K562 (cell line): Measurements from ENCODE around the gene SART1. TPM values are rescaled to one million over a fixed set of nuclear protein-coding genes. Genes with fewer than 3 reads are reported as not detected.

Experiments
- ATAC-seq: fragments of 200-7000 bp; cut with Tn5 transposase; 3 replicates; pipeline ENCODE4 v1.9.1; 2020; ENCODE audit warnings: moderate library complexity
- BruUV-seq: library from RNA; stranded (reverse); fragments of 400-500 nt; replicated peaks from 2 replicates; lab custom pipeline; 2021; lab: Mats Ljungman, UMichigan
- CTCF ChIA-PET: fragments of 300-600 bp; formaldehyde crosslinking; extraction: SDS; loops from one replicate; lab custom pipeline; 2021; ENCODE audit warnings: low intra/inter-chr PET ratio; lab: Yijun Ruan, JAX
- POLR2A ChIA-PET: fragments of 300-600, 350-650 bp; sonication (Branson Sonifier 250); formaldehyde crosslinking; extraction: SDS; loops from one replicate; lab custom pipeline; 2021; ENCODE audit warnings: antibody characterized with exemption, inconsistent platforms; lab: Yijun Ruan, JAX
- DNase-seq, 4 experiments: peaks; one replicate each; pipeline versions ENCODE4 v3.0.0 to v3.0.0-alpha.2; 2011 to 2018; ENCODE audit warnings: low spot score in 3 of 4, mixed read lengths in 3 of 4; ENCODE audit errors: extremely low read depth in 1 of 4
- FAIRE-seq: peaks from 2 replicates; lab custom pipeline; 2011; peaks lifted over from hg19 to GRCh38; lab: Jason Lieb, UNC
- H2AFZ ChIP-seq: 2 replicates; pipeline ENCODE4 v1.6.0; 2011; ENCODE audit warnings: low read depth, low read length, control low read depth, inconsistent platforms
- H3K27ac ChIP-seq: fragments of 200-600 bp; 3 replicates; pipeline ENCODE4 v1.8.0; 2011; ENCODE audit warnings: low read depth, mild to moderate bottlenecking, control low read depth, inconsistent platforms, low read length, moderate library complexity, mixed read lengths; ENCODE audit errors: extremely low read depth
- H3K27me3 ChIP-seq, 2 experiments: fragments of 300-600 bp in 1 of 2; 2 replicates in 1 of 2; 3 replicates in 1 of 2; pipeline versions ENCODE4 v1.6.0 to v1.8.0; 2011; ENCODE audit warnings: inconsistent platforms in 2 of 2, low read length in 2 of 2, mild to moderate bottlenecking in 1 of 2, mixed read lengths in 1 of 2, moderate library complexity in 1 of 2; ENCODE audit not compliant: control insufficient read depth in 2 of 2, insufficient read depth in 2 of 2
- H3K36me3 ChIP-seq: fragments of 300-600 bp; 3 replicates; pipeline ENCODE4 v1.8.0; 2011; ENCODE audit warnings: mild to moderate bottlenecking, low read length, inconsistent platforms; ENCODE audit not compliant: control insufficient read depth, insufficient read depth
- H3K4me1 ChIP-seq, 2 experiments: fragments of 200-600 bp in 1 of 2; replicated peaks in 1 of 2; 2 replicates in 1 of 2; 3 replicates in 1 of 2; pipeline versions ENCODE4 v1.5.1 to v1.8.0; 2011; ENCODE audit warnings: inconsistent platforms in 2 of 2, low read length in 2 of 2, mild to moderate bottlenecking in 1 of 2, mixed read lengths in 1 of 2, moderate library complexity in 1 of 2; ENCODE audit not compliant: control insufficient read depth in 2 of 2, insufficient read depth in 2 of 2
- H3K4me2 ChIP-seq: 2 replicates; pipeline ENCODE4 v1.6.1; 2011; ENCODE audit warnings: low read length, control low read depth, inconsistent platforms, mixed read lengths; ENCODE audit not compliant: insufficient read depth
- H3K4me3 ChIP-seq: fragments of 200-600 bp; sonication (generic), shearing (Covaris generic); 2 replicates; pipeline ENCODE4 v1.5.1; 2016; ENCODE audit warnings: control low read depth, inconsistent platforms
- H3K79me2 ChIP-seq: fragments of 200-600 bp; 3 replicates; pipeline ENCODE4 v1.8.0; 2011; ENCODE audit warnings: low read length, inconsistent platforms; ENCODE audit not compliant: control insufficient read depth, insufficient read depth
- H3K9ac ChIP-seq, 2 experiments: 2 replicates each; pipeline versions ENCODE4 v1.6.0 to v1.6.1; 2011; ENCODE audit warnings: low read depth in 2 of 2, low read length in 2 of 2, control low read depth in 1 of 2, inconsistent platforms in 1 of 2, mild to moderate bottlenecking in 1 of 2, mixed read lengths in 1 of 2; ENCODE audit not compliant: insufficient read depth in 1 of 2
- H3K9me1 ChIP-seq: one replicate; pipeline ENCODE4 v1.6.0; 2011; ENCODE audit warnings: inconsistent platforms, mild to moderate bottlenecking, low read length, moderate library complexity; ENCODE audit not compliant: control insufficient read depth, insufficient read depth
- H3K9me3 ChIP-seq: replicated peaks from 2 replicates; pipeline ENCODE4 v1.5.1; 2011; ENCODE audit warnings: low read depth, low read length, inconsistent platforms; ENCODE audit not compliant: control insufficient read depth, insufficient read depth
- H4K20me1 ChIP-seq: replicated peaks from 2 replicates; pipeline ENCODE4 v1.6.1; 2011; ENCODE audit warnings: low read length, inconsistent platforms, mixed read lengths; ENCODE audit not compliant: control insufficient read depth, insufficient read depth
- ATF1 ChIP-seq, 2 experiments: fragments of 450-650 bp in 1 of 2; IDR thresholded peaks; 2 replicates each; pipeline ENCODE4 v1.6.1; 2016; ENCODE audit warnings: missing compliant biosample characterization in 1 of 2, missing genetic modification characterization in 1 of 2
- ETV5 ChIP-seq: sonication (generic); formaldehyde crosslinking; IDR thresholded peaks from 2 replicates; pipeline ENCODE4 v1.4.0; 2020; ENCODE audit warnings: low read depth, mild to moderate bottlenecking, missing genetic modification reagents
- FIP1L1 ChIP-seq: fragments of 200-400 bp; formaldehyde crosslinking; IDR thresholded peaks from 2 replicates; pipeline ENCODE4 v1.6.1; 2018; ENCODE audit warnings: mild to moderate bottlenecking, low read depth, low read length; ENCODE audit not compliant: poor library complexity, severe bottlenecking
- KLF1 ChIP-seq: fragments of 450-650 bp; IDR thresholded peaks from 2 replicates; pipeline ENCODE4 v1.6.1; 2016; ENCODE audit warnings: missing genetic modification characterization, missing compliant biosample characterization
- PBX2 ChIP-seq, 2 experiments: IDR thresholded peaks in 1 of 2; conservative IDR thresholded peaks in 1 of 2; 2 replicates each; pipeline ENCODE4 v1.6.1; 2016; ENCODE audit warnings: low read depth in 2 of 2, mild to moderate bottlenecking in 1 of 2, missing compliant biosample characterization in 1 of 2, missing genetic modification characterization in 1 of 2, moderate library complexity in 1 of 2
- PKNOX1 ChIP-seq: fragments of 450-650 bp; IDR thresholded peaks from 2 replicates; pipeline ENCODE4 v1.6.1; 2016
- TEAD2 ChIP-seq: fragments of 450-650 bp; IDR thresholded peaks from 2 replicates; pipeline ENCODE4 v1.6.1; 2016; ENCODE audit warnings: missing genetic modification characterization, control low read depth, missing compliant biosample characterization
- TSC22D4 ChIP-seq: fragments of 450-650 bp; IDR thresholded peaks from 2 replicates; pipeline ENCODE4 v1.6.1; 2016; ENCODE audit warnings: missing genetic modification characterization, missing biosample characterization, control low read depth
- ZNF174 ChIP-seq: fragments of 250-450 bp; sonication (Bioruptor Pico); IDR thresholded peaks from 2 replicates; pipeline ENCODE4 v1.4.0; 2020; ENCODE audit warnings: mild to moderate bottlenecking
- ZNF232 ChIP-seq: sonication (generic); formaldehyde crosslinking; IDR thresholded peaks from 2 replicates; pipeline ENCODE4 v1.8.0; 2022; ENCODE audit warnings: mild to moderate bottlenecking, missing genetic modification reagents
- ZNF398 ChIP-seq: fragments of 250-450 bp; sonication (Bioruptor Pico); IDR thresholded peaks from 2 replicates; pipeline ENCODE4 v1.8.0; 2021; ENCODE audit warnings: moderate library complexity, mild to moderate bottlenecking, inconsistent platforms
- ZNF639 ChIP-seq, 2 experiments: fragments of 200-800 bp in 1 of 2; sonication (Bioruptor generic) in 1 of 2; sonication (generic) in 1 of 2; formaldehyde crosslinking in 1 of 2; IDR thresholded peaks in 1 of 2; conservative IDR thresholded peaks in 1 of 2; 2 replicates each; pipeline versions ENCODE4 v1.5.0 to v1.6.1; 2016 to 2020; ENCODE audit warnings: missing compliant biosample characterization in 1 of 2, missing genetic modification characterization in 1 of 2, missing genetic modification reagents in 1 of 2
- ZZZ3 ChIP-seq: fragments of 450-650 bp; IDR thresholded peaks from 2 replicates; pipeline ENCODE4 v1.6.1; 2016; ENCODE audit warnings: antibody characterized with exemption, mild to moderate bottlenecking, moderate library complexity
- WGBS: fragments of 100-300 bp; shearing (Covaris generic); methylation state at CpG from one replicate; pipeline ENCODE4 v1.1.6; 2016; ENCODE audit warnings: low coverage, mixed read lengths; ENCODE audit not compliant: insufficient coverage; ENCODE audit errors: missing lambda C conversion rate; 5-methylcytosine and 5-hydroxymethylcytosine counted together
- in situ Hi-C: fragments of 300-500 bp; cut with MboI; formaldehyde crosslinking; loops from 4 replicates; pipeline ENCODE4 v1.15.0; 2018; ENCODE audit warnings: inconsistent platforms, mixed read lengths
- intact Hi-C: fragments of 100-400 bp; cut with micrococcal nuclease; formaldehyde crosslinking; loops from 2 replicates; pipeline ENCODE4 v1.14.2; 2022
- polyA plus RNA-seq, 8 experiments: library from polyadenylated mRNA; depleted of rRNA in 4 of 8; stranded (reverse) in 5 of 8; unstranded in 3 of 8; fragments of >200 nt; fragmentation: Nextera tagmentation in 2 of 8; fragmentation: Illumina TruSeq in 1 of 8; extraction: Ambion mirVana in 2 of 8; extraction: Trizol in 1 of 8; gene quantifications; 2 replicates each; pipeline versions ENCODE4 v1.2.1 to v1.2.3, GENCODE V29; 2011 to 2014; ENCODE audit warnings: inconsistent platforms in 1 of 8, missing spikeins in 1 of 8
- total RNA-seq, 7 experiments: library from RNA; depleted of rRNA in 6 of 7; stranded (reverse); fragments of >200 nt in 6 of 7; fragmentation: Illumina TruSeq in 2 of 7; extraction: Trizol in 2 of 7; gene quantifications; 2 replicates each; pipeline versions ENCODE4 v1.2.1 to v1.2.3, GENCODE V29; 2011 to 2021; ENCODE audit warnings: low replicate concordance in 1 of 7

The SART1 gene
- total and polyA plus RNA-seq, 9 of the 15 experiments (the other 6 are each of a cell fraction or from before 2014, with no cell fraction given) = 4.8 to 84.1 (median 31.7) TPM

- Histone ChIP-seq H3K79me2 (no peaks in the 10 kb centered on the region), H3K4me2 (no peak overlapping the region), H3K9ac (no peak overlapping the region; a peak in 1 of 4 replicates), H3K4me1 (peaks cover 12 to 36% of the 10 kb centered on the region in 2 experiments; a peak in 4 of 5 replicates), H3K9me3 (no peaks in the 10 kb centered on the region), H2AFZ (no peak overlapping the region), H3K27me3 (peaks cover 0 to 5% of the 10 kb centered on the region in 2 experiments; a peak in 1 of 5 replicates), H3K27ac (no peak overlapping the region), H3K4me3 (no peak overlapping the region), H4K20me1 (0 out of 2 replicates have a peak, but pooled peaks cover 4% of the 10 kb centered on the region), H3K36me3 (no peaks in the 10 kb centered on the region), H3K9me1 (no peaks in the 10 kb centered on the region)
- intact Hi-C loops (no loop called here), in situ Hi-C loops (no loop called here)
- no TSS peak for BruUV-seq
- no peak for ATAC-seq
- no peak for DNase-seq
- FAIRE-seq = no peak
- ChIA-PET CTCF (no interaction called here), POLR2A (interaction anchor here (1.1 kb wide), 1 partner anchor 39 kb away, joined by 3 read pairs; no protein-coding TSS in a partner anchor)
- WGBS = 43% methylated on average over 8 of the region's 8 CpGs
- TF ChIP-seq TEAD2 (tag) = no peak
- no peak for TF ChIP-seq ETV5 (CRISPR knock-in tag)
- no peak for TF ChIP-seq ZNF174 (CRISPR knock-in tag)
- no peak for TF ChIP-seq TSC22D4 (tag)
- TF ChIP-seq KLF1 = no peak
- TF ChIP-seq PBX2 (CRISPR knock-in tag; IDR thresholded peaks at IDR 0.05; ENCODE audit: low read depth) = no peak
- TF ChIP-seq PBX2 (tag; conservative IDR thresholded peaks at IDR 0.05; ENCODE audit: low read depth) = no peak
- TF ChIP-seq FIP1L1 = no peak
- TF ChIP-seq ATF1 (CRISPR knock-in tag; IDR thresholded peaks at IDR 0.05) = no peak
- TF ChIP-seq ATF1 (tag; IDR thresholded peaks at IDR 0.05) = no peak
- TF ChIP-seq ZZZ3 = no peak
- TF ChIP-seq ZNF639 (CRISPR knock-in tag; conservative IDR thresholded peaks at IDR 0.05 in 1 of 2, IDR thresholded peaks at IDR 0.05 in 1 of 2) = no peak
- no peak for TF ChIP-seq ZNF232
- TF ChIP-seq PKNOX1 = no peak
- no peak for TF ChIP-seq ZNF398 (CRISPR knock-in tag)
Observed at GRCh38 chr11:65944767-65945166, 16.8 kb upstream of the SART1 start.
